AG04450 (cell line): ENCODE data around the gene MICAL3. TPM values are rescaled to one million over a fixed set of nuclear protein-coding genes. Genes with fewer than 3 reads are reported as not detected.

ENCODE experiments used
- CTCF ChIA-PET: fragments of 300-600, 350-600 bp; formaldehyde crosslinking; extraction: SDS; loops from one replicate; lab custom pipeline; 2022; ENCODE audit warnings: antibody characterized with exemption, inconsistent platforms; lab: Charles Lee
- POLR2A ChIA-PET: fragments of 350-600 bp; formaldehyde crosslinking; extraction: SDS; loops from one replicate; lab custom pipeline; 2021; ENCODE audit warnings: antibody characterized with exemption, inconsistent platforms; lab: Yijun Ruan, JAX
- DNase-seq: peaks from one replicate; pipeline ENCODE4 v3.0.0-alpha.2; 2011; ENCODE audit warnings: low read depth, low spot score
- H3K27ac ChIP-seq: one replicate; pipeline ENCODE4 v1.5.1; 2012; ENCODE audit warnings: low read depth, low read length, control low read depth
- H3K27me3 ChIP-seq: one replicate; pipeline ENCODE4 v1.6.0; 2012; ENCODE audit warnings: low read length; ENCODE audit not compliant: control insufficient read depth, insufficient read depth
- H3K4me3 ChIP-seq: 2 replicates; pipeline ENCODE4 v1.5.1; 2011; ENCODE audit warnings: mild to moderate bottlenecking, low read depth, low read length, control low read depth
- H3K9me3 ChIP-seq: 2 replicates; pipeline ENCODE4 v1.5.1; 2012; ENCODE audit warnings: low read length; ENCODE audit not compliant: control insufficient read depth, insufficient read depth
- polyA plus RNA-seq: library from polyadenylated mRNA; depleted of rRNA; stranded (reverse); fragments of >200 nt; gene quantifications from 2 replicates; pipeline ENCODE4 v1.2.3, GENCODE V29; 2011
- TF ChIP-seq, protein P1 (sequence below): IDR thresholded peaks from 2 replicates; pipeline ENCODE4 v1.5.1; 2011; ENCODE audit warnings: low read depth, low read length, control low read depth, inconsistent platforms

Gene MICAL3
- polyA plus RNA-seq, 1 experiment, result 17.8 TPM

DNA sequence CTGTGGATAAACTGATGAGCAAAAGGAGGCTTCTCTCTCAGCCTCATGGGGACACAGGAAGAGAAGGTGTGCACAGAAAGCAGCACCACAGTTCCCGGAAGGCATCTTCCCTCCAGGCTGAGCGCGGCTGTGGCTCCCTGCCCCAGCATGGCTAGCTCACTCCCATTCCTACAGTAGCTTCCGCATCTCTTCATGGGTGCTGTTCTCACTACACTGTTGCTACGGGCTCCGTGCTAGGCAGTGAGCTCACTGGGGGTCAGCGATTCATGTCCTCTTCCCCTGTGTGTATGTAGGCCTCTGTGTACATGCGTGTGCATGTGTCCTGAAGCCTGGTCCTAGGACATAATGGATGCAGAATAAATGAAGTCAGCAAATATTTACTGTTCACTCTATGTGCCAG is 64.3 kb downstream of the MICAL3 start:
- Histone ChIP-seq H3K4me3 (no peak overlapping the region), H3K27ac (no peak overlapping the region), H3K9me3 (no peaks in the 10 kb centered on the region), H3K27me3 (no peaks in the 10 kb centered on the region)
- CTCF ChIA-PET, result interaction anchor here (1.3 kb wide), 1 partner anchor 116 kb away, joined by 4 read pairs; no protein-coding TSS in a partner anchor
- POLR2A ChIA-PET, result no interaction called here
- TF ChIP-seq, protein P1, sequence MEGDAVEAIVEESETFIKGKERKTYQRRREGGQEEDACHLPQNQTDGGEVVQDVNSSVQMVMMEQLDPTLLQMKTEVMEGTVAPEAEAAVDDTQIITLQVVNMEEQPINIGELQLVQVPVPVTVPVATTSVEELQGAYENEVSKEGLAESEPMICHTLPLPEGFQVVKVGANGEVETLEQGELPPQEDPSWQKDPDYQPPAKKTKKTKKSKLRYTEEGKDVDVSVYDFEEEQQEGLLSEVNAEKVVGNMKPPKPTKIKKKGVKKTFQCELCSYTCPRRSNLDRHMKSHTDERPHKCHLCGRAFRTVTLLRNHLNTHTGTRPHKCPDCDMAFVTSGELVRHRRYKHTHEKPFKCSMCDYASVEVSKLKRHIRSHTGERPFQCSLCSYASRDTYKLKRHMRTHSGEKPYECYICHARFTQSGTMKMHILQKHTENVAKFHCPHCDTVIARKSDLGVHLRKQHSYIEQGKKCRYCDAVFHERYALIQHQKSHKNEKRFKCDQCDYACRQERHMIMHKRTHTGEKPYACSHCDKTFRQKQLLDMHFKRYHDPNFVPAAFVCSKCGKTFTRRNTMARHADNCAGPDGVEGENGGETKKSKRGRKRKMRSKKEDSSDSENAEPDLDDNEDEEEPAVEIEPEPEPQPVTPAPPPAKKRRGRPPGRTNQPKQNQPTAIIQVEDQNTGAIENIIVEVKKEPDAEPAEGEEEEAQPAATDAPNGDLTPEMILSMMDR, result no peak
- no peak for DNase-seq

DNA sequence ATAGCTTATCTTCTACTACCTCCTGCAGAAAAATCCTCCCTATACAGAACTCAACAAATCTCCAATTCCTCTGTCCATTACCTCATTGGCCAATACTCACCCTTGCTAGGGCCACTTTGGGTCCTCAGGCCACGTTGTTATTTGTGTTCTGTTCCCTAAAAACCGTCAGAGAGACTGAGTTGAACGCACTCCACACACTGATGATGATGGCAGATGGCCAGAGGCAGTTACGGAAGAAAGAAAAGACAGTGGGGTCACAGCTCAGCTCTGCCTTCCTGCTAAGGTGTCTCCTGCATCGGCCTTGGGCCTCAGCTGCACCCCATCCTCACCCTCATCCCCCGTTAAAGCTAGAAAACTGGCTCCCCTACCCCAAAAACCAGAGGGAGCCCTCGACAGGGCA is 66.2 kb downstream of the MICAL3 start:
- H3K27ac ChIP-seq, result no peak overlapping the region
- no peak for DNase-seq
- TF ChIP-seq, protein P1, result no peak
- no peaks in the 10 kb centered on the region for H3K9me3 ChIP-seq
- no peaks in the 10 kb centered on the region for H3K27me3 ChIP-seq
- no peak overlapping the region for H3K4me3 ChIP-seq
- ChIA-PET CTCF (interaction anchor here (1.1 to 1.9 kb wide), 3 partner anchors 34 to 118 kb away, joined by 3 to 14 read pairs (median 3); no protein-coding TSS in a partner anchor), POLR2A (interaction anchor here (0.7 to 1.5 kb wide), 5 partner anchors 12 to 36 kb away, joined by 3 to 5 read pairs (median 4); no protein-coding TSS in a partner anchor)

DNA sequence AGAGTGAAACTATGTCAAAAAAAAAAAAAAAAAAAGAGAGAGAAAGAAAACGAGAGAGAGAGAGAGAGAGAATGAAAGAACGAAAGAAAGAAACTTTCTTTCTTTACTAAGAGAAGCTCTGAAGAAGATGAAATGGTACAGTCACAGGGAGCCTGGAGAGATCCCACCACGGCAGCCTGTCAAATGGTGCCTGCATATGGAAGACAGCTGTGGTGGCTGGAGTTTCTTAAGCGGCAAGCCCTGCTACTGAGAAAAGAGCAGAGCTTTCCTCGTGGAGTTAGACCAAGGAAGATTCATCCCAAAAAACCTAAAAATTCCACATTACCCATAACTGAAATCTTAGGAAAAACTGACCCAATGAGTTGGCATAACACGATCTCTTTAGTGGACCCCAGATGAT is 66.7 kb downstream of the MICAL3 start:
- CTCF ChIA-PET, result interaction anchor here (0.6 to 1.9 kb wide), 4 partner anchors 35 to 118 kb away, joined by 3 to 14 read pairs (median 3); no protein-coding TSS in a partner anchor
- TF ChIP-seq, protein P1, result no peak
- no peaks in the 10 kb centered on the region for H3K9me3 ChIP-seq
- no peak overlapping the region for H3K4me3 ChIP-seq
- POLR2A ChIA-PET, result interaction anchor here (0.7 to 1.5 kb wide), 5 partner anchors 12 to 59 kb away, joined by 3 to 12 read pairs (median 4); no protein-coding TSS in a partner anchor
- H3K27me3 ChIP-seq, result no peaks in the 10 kb centered on the region
- peak overlapping the region; percentile 52 for H3K27ac ChIP-seq
- DNase-seq, result peak; percentile 55

DNA sequence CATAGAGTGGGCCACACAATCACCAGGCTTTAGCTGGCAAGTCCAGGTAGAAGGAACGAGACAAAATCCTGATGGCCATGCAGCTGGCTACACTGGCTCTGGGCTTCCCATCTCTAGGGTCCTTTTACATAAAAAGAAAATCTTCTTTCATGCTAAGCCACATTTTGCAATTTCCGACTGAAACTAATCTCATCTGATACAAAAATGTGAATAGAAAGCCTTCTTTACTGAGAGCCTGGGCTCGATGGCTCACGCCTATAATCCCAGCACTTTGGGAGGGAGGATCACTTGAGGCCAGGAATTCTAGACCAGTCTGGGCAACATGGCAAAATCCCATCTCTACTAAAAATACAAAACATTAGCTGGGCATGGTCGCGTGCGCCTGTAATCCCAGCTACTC is 67.2 kb downstream of the MICAL3 start:
- no peak for DNase-seq
- H3K27me3 ChIP-seq, result no peaks in the 10 kb centered on the region
- no peak overlapping the region for H3K4me3 ChIP-seq
- H3K9me3 ChIP-seq, result no peaks in the 10 kb centered on the region
- TF ChIP-seq, protein P1, result no peak
- ChIA-PET POLR2A (interaction anchor here (0.7 to 1.5 kb wide), 4 partner anchors 11 to 58 kb away, joined by 4 to 12 read pairs (median 4); no protein-coding TSS in a partner anchor), CTCF (interaction anchor here (0.6 to 1.9 kb wide), 3 partner anchors 35 to 119 kb away, joined by 3 to 14 read pairs (median 3); no protein-coding TSS in a partner anchor)
- no peak overlapping the region for H3K27ac ChIP-seq

DNA sequence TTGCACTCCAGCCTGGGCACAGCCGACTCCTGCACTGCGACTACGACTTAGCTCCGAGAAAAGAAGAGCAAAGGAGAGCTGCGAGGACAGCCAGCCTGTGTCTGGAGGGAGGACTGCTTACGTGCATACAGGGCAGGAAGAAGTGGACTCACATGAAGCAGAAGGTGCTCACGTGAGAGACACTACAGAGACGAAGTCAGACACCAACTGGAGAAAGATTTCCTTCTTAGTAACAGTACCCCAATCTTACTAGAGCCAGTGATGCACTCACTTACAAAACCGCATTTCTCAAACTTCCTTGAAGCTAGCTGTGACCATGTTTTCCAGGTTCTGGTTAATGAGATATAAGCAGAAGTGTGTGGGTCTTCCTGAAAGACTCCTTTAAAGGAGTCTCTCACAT is 67.7 kb downstream of the MICAL3 start:
- no peak overlapping the region for H3K4me3 ChIP-seq
- TF ChIP-seq, protein P1, result no peak
- H3K27ac ChIP-seq, result no peak overlapping the region
- DNase-seq, result no peak
- H3K27me3 ChIP-seq, result no peaks in the 10 kb centered on the region
- POLR2A ChIA-PET, result interaction anchor here (1.5 kb wide), 1 partner anchor 11 kb away, joined by 5 read pairs; no protein-coding TSS in a partner anchor
- CTCF ChIA-PET, result interaction anchor here (1.9 kb wide), 1 partner anchor 119 kb away, joined by 14 read pairs; no protein-coding TSS in a partner anchor
- no peaks in the 10 kb centered on the region for H3K9me3 ChIP-seq
